T follicular helper cell (primary cell): Measurements from ENCODE around the gene NSUN3.
"Not testable (repeated sequence)": the region's sequence is repeated elsewhere in the genome, so short reads cannot be mapped to it uniquely, and the experiment has no call there.

ENCODE experiments used
- DNase-seq: peaks from one replicate; pipeline ENCODE4 v3.0.0-alpha.2; 2020; ENCODE audit warnings: low read depth

NSUN3 gene

GRCh38 chr3:94069194-94069813, 6.4 kb downstream of the NSUN3 start:
- DNase-seq: no peak

- no peak for DNase-seq
Measured at GRCh38 chr3:94070341-94070911, 7.6 kb downstream of the NSUN3 start.

- DNase-seq: no peak
Measured at GRCh38 chr3:94071713-94072284, 8.9 kb downstream of the NSUN3 start.

- no peak for DNase-seq
Measured at GRCh38 chr3:94076055-94076454, 13.2 kb downstream of the NSUN3 start.

- not testable (repeated sequence) for DNase-seq
Measured at GRCh38 chr3:94080552-94080951, 17.7 kb downstream of the NSUN3 start.

GRCh38 chr3:94081884-94082283, 19.0 kb downstream of the NSUN3 start:
- no peak for DNase-seq

- no peak for DNase-seq
Measured at GRCh38 chr3:94082391-94082937, 19.6 kb downstream of the NSUN3 start.

- no peak for DNase-seq
Measured at GRCh38 chr3:94083261-94083660, 20.4 kb downstream of the NSUN3 start.

GRCh38 chr3:94089126-94089525, 26.3 kb downstream of the NSUN3 start:
- DNase-seq: no peak

- DNase-seq: no peak
Measured at GRCh38 chr3:94092086-94092485, 29.2 kb downstream of the NSUN3 start.

GRCh38 chr3:94093151-94093550, 30.3 kb downstream of the NSUN3 start:
- DNase-seq: no peak

- no peak for DNase-seq
Measured at GRCh38 chr3:94095111-94095510, 32.2 kb downstream of the NSUN3 start.

GRCh38 chr3:94098452-94098851, 35.6 kb downstream of the NSUN3 start:
- no peak for DNase-seq

GRCh38 chr3:94099311-94099710, 36.5 kb downstream of the NSUN3 start:
- no peak for DNase-seq

- no peak for DNase-seq
Measured at GRCh38 chr3:94101860-94102259, 39.0 kb downstream of the NSUN3 start.

GRCh38 chr3:94106268-94106667, 43.4 kb downstream of the NSUN3 start:
- DNase-seq: no peak

GRCh38 chr3:94110232-94110631, 47.4 kb downstream of the NSUN3 start:
- DNase-seq: not testable (repeated sequence)

- no peak for DNase-seq
Measured at GRCh38 chr3:94110854-94111253, 48.0 kb downstream of the NSUN3 start.

- DNase-seq: no peak
Measured at GRCh38 chr3:94114666-94115065, 51.8 kb downstream of the NSUN3 start.

GRCh38 chr3:94115482-94115881, 52.6 kb downstream of the NSUN3 start:
- no peak for DNase-seq

- no peak for DNase-seq
Measured at GRCh38 chr3:94117729-94118128, 54.9 kb downstream of the NSUN3 start.

GRCh38 chr3:94118390-94118789, 55.5 kb downstream of the NSUN3 start:
- DNase-seq: no peak

GRCh38 chr3:94121161-94121560, 58.3 kb downstream of the NSUN3 start:
- DNase-seq: no peak
